GM21381 (cell line): Measurements from ENCODE around the gene SLC9C1.

Experiments
- ATAC-seq: cut with Tn5 transposase; IDR thresholded peaks from one replicate; pipeline ENCODE4 v1.9.1; 2021; ENCODE audit warnings: mild to moderate bottlenecking, moderate library complexity; ENCODE audit not compliant: unreplicated experiment

SLC9C1 gene

DNA sequence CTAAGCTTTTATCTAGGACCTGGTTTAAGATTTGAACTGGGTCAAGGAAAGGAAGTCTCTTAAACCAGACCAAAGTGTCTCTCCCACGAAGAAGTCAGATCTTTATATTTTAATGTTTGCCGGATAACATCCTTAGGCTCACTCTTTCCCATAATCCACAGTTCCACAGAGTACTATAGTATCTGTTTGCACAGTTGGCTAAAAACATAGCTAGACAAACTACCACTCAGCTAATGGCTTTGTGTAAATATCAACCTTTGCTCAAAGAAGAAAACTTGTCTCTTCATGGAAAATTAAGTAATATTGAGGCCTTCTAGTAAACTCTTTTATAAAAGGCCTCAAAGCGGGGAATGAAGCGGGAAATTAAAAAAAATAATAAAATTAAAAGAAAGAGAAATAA is 13.5 kb upstream of the SLC9C1 start:
- no peak for ATAC-seq

DNA sequence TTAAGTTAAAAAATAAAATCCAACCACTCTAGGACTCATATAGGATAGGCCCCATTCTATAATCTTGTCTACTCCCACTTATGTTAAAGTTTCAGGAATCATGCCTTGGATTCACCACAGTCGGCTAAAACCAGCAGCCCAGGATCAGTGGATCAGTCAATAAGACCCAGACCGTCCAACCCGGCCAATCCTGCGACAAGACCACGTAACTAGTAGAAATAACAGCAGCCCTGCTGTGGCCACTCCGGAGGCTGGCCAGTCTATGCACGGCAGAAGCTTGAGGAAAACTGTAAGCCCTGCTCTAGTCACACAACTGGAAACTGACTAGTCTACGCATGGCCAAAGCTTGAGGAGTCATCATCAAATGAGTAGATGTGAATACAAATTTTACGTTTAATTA is 12.8 kb upstream of the SLC9C1 start:
- no peak for ATAC-seq

DNA sequence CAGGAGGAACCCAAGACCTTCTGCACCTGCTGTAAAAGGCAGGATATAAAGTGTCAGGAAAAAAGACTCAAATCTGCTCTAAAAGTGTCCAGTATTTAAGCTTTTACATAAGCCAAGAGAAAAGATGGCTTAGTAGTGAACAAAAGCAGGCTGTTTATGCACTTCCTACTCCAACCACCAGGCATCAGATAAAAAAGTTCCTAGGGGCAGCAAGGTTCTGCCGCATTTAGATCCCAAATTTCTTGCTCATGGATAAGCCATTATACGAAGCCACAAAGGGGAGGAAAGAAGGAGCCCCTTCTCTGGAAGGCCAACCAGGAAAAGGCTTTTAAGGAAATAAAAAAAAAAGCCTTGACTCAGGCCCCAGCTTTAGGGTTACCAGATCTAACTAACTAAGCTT is 10.6 kb upstream of the SLC9C1 start:
- no peak for ATAC-seq

DNA sequence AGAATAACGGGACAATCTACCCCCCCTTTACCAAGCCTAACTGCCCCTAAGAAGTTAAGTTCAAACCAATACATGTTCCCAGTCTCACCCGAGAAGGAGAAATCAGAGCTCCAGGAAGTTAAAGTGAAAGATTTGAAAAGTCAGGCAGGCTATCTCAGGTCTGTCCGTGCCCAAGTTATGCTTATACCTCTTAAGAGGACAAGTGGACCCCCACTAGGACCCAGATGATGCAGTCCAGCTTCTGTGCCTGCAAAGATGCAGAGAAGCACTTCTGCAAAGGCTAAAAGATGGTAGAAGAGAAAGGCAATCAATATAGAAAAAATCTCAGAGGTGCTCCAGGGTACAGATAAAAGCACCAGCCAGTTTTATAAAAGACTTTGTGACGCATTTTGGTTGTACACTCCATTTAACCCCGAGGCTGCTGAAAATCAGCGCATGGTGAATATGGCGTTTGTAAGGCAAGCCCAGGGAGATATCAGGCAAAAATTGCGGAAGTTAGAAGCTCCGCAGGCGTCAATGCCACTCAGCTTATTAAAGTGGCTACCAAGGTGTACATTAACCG is 9.8 kb upstream of the SLC9C1 start:
- no peak for ATAC-seq

DNA sequence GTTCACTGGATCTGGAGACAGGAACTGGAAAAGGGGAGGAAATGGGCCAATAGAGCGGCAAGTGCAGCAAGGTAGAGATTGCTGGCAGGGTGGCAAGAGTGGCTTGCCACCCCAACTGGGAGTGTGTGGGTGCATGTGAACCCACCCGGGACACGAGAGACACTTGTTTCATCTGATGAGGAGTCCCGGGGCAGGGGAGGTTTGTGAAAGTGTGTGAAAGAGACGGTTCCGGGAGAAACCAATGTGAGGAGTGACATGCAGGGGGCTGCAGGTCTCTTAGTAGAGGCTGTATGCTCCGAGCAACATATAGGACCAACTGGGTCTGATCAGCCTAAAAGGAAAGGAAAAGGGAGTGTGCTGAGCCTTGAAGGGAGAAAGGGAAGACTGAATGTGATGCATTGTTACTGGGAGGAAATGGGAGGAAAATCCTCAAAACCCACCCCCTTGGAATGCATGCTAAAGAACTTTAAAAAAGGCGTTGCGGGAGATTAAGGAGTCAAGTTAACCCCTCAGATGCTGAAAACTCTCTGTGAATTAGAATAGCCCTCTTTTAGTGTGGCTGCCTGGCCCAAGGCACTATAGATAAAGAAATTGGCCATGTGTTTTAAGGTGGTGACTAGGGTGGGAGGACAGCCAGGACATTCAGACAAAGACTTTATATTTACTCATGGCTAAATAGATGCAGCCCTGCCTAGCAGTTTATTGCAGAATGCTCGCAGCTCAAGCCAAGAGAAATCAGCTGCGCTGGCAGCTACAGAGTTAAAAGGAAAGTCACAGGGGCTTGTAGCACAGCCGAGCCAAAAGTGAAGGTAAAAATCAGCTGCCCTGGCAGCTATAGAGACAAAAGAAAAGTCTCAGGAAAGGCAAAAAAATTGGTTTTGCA is 9.1 kb upstream of the SLC9C1 start:
- ATAC-seq: no peak

DNA sequence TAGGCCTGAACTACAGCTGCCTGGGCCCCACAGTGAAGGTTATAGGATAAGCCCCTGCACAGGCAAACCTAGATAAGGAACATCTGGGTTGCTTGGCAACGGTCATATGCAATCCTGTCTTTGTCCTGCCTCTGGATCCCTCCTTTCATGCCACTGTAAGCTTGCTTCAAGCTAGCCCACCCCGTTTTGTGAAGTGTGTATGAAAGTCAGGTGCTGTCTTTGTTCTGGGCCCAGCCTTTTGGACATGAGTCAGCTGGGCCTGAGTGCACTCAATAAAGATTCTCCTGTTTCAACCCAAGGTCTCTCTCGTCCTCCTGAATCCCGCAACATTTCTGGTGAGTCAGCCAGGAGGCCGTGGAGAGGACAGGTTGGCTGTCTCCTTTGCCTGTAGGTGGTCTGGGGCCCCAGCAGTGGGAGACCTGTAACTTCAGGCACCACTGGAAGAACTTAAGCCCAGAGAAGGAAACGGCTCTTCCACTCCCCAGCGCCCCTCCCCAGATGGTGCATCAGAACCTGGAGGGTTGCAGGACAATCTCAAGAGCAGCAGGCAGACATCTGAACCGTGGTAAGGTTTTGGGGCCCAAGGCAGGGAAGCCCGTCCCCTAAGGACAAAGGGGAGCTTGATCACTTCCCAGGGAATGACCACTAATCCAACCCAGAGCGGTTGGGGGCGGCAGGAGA is 8.3 kb upstream of the SLC9C1 start:
- ATAC-seq: no peak

DNA sequence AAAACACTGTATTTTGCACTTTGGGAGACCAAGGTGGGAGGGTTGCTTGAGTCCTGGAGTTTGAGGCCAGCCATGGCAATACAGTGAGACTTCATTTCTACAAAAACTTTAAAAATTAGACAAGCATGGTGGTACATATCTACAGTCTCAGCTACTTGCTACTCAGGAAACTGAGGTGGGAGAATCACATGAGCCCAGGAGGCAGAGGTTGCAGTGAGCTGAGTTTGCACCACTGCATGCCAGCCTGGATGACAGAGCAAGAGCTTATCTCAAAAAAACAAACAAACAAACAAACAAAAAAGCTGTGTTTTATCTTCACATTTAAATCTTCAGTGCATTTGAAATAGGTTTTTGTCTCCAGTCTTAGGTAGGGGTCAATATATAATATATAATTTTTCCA is 4.8 kb upstream of the SLC9C1 start:
- no peak for ATAC-seq

DNA sequence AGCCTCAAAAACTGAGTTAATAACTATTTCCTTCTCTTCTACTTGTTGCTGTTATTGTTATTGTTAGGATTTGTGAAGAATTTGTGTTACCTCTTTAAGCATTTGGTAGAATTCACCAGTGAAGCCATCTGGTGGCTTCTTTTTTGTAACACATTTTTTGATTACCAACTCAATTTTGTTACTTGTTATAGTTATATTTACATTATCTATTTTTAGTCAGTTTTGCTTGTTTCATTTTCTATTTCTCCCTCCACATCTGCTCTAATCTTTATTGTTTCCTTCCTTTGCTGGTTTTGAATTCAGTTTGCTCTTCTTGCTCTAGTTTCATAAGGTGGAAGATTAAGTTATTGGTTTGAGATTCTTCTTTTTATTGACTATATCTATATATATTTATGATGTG is 3.7 kb upstream of the SLC9C1 start:
- ATAC-seq: peak; percentile 59

DNA sequence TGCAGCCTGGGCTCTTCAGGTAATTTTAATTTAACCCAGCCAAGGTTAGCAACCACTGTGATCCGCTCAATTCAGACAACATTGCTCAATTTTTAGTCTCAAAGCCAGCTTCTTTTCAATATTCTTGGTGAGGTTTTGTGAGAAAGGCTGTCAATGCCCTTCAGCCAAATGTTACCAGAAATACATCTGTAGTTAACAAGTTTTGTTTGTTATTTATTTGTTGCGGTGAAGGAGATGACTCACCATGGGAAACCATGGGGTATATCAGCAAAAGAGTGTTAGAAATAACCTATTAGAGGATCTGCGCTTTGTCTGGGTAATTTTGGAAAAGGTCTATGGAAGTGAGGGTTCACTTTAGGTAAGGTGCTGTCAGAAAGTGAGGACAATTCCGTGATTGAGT is 5.0 kb downstream of the SLC9C1 start:
- ATAC-seq: no peak

DNA sequence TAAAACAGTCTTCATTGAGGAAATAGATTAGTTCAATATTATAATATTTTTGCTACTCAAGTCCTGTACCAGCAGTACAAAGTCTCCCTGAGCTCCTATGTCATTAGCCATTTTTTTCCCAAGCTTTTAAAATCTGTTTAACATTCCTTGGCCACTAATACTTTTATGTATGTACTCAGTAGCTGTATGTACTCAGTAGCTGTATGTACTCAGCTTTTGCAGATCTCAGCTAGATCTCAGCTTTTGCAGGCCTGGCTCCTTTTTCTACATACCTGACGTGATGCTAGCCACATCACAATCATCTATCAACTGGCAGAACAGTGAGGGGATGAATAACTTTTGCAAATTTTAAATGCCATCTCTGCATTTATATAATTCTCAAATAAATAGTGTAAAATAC is 13.8 kb downstream of the SLC9C1 start:
- ATAC-seq: no peak

DNA sequence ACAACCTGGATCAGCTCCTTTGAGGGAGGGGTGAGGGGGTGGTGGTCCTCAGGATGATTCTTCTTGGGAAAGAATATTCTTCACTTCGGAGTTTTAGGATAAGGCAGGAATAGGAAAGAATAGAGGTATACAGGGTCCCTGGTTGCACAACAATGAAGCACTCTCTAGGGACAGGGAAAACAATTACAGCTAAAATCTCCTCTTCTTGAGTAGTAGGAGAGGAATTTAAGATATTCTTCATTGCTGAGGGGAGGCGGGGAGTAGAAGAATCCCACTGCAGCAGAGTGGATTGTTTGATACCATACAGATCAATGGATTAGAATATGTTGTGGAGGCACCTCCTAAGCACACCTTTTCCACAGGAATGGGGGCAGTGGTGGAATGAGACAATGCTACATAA is 20.5 kb downstream of the SLC9C1 start:
- ATAC-seq: no peak

DNA sequence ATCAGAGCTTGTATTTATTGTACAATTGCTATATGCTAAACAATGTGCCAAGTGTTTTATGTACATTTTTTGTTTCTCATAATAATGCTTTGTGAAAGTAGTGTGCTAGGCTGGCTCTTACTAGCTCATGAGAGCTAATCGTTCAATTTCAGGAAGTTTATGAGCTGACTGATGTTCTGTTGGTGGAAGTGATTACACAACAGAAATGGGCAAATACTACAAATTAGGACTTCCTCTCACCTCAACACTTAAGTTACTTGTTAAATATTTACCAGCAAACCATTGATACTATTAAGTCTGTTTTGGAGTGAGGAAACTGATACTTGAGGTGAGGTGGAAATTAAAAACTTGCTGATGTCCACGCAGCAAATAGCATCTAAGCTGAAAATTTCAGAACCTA is 32.3 kb downstream of the SLC9C1 start:
- ATAC-seq: no peak

DNA sequence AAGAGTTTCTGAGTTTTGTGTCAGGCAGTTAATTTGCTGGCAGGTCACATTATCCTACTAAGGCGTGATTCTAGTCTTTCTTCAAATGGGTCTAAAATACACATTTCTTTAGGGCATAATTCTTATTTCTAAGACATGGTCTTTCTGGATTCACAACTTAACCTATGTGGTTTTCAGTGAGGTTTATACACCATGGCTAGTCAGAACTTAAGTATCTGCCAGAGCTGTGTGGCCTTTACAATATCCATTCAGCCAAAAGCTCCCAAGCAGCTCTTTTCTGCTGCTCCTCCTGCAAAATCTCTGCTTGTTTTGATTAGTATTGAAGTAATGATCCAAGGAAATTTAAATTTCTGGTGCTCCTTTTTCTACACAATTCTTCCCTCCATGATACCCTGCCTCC is 33.5 kb downstream of the SLC9C1 start:
- no peak for ATAC-seq

DNA sequence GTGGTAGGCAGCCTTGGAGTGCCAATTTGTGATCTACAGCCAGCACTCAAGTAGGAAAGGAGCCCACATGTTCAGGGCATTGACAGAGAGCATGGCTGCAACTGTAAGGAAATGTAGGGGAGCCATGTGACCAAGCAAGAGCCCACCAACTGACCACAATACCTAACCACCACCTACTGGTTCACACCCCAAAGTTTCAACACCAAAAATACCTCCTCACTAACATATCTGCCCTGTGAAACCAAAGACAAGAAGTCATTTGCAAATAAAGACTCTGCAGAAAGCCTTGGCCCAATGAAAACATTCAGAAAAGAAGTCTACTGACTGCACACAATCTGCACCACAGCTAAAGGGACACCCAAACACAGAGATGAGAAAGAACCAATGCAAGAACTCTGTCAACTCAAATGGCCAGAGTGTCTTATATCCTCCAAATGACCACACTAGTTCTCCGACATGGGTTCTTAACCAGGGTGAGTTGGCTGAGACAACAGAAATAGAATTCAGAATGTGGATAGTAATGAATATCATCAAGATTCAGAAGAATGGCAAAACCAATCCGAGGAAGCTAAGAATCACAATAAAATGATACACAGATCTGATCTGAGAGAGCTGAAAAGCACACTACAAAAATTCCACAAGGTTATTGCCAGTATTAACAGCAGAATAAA is 40.6 kb downstream of the SLC9C1 start:
- peak; percentile 91 for ATAC-seq

DNA sequence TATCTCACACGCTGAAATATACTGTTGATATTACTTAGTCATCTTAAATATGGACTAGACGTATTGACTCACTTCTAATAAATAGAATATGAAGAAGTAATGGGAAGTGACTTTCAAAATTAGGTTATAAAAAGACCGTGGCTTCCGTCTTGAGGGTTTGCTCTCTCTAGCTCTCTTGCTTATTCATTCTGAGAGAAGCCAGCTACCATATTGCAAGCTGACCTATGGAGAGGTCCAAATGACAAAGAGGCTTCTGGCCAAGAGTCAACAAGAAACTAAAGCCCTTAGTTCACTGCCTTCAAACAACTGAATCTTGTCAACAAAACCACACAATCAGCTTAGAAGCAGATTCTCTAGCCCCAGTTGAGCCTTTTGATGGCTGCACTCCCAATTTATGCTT is 46.1 kb downstream of the SLC9C1 start:
- ATAC-seq: no peak

DNA sequence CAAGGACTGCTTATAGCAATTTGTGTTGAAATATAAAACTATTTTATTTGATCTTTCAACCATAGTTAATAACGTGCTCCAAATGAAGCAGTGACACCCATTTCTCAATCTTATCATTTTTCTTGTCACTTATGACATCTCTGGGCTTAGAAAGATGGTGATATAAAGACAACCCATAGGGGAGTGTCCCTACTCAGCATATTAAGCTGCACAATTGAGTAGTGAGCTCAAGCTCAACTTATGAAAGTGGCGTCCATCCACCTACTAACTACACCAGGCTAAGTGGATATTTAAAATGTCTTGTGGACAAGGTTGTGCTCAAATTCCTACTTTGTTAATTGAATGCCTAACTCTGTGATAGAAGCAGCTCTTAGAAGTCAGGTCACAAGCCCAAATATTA is 46.7 kb downstream of the SLC9C1 start:
- no peak for ATAC-seq

DNA sequence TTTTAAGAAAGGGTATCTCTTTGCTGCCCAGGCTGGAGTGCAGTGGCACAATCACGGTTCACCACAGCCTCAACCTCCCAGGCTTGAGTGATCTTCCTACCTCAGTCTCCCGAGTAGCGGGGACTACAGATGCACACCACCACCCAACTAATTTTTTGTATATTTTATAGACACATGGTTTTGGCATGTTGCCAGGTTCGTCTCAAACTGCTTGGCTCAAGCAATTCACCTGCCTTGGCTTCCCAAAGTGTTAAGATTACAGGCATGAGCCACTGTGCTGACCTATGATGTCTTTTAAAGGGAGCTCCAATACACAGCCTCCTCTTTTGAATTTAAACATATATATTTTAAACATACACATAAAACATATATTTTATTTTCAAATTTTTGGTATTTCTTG is 60.9 kb downstream of the SLC9C1 start:
- no peak for ATAC-seq

DNA sequence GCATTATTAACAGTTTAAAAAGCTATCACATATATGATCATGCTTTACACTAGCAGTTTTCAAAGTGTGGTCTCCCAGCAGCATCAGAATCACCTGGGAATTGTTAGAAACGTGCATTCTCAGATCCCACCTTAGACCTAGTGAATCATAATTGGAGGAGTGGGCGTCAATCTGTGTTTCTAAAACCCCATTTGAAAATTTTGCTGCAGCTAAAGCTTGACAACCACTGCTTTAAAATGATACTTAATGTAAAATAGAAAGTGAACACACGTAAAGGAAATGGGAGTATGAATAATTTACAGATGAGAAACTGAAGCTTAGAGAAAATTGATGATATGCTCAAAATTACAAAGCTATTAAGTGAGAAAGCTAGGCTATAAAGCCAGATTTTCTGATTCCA is 62.3 kb downstream of the SLC9C1 start:
- no peak for ATAC-seq

DNA sequence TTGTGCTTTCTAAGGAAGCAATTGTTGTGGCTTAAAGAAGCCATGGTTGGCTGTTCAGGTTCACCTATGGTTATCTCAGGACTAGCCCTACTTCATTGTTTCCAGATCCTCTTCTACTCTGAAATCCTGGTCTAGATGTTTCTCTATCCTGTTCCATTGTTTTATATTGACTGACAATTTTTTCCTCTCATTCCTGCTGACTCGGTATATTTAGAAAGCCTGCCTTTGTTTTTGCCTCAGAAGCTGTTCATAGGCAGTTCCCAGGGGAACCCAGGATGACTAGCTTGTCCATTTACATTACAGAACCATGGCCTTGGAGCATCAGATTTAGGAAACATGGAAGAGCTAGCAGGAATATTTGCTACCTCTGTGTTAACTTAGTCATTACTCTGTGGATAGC is 64.0 kb downstream of the SLC9C1 start:
- no peak for ATAC-seq

DNA sequence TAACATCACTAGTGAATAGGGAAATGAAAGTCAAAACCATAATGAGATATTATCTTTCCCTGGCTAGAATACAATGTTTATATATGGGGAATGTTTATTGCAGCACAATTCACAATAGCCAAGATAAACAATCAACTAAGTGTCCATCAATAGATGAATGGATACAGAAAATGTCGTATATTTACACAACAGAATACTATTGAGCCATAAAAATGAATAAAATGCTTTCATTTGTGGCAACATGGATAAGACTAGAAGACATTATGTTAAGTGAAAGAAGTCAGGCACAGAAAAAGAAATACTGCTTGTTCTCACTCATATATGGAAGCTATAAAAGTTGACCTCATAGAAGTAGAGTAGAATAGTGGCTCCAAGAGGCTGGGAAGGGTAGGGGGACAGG is 65.2 kb downstream of the SLC9C1 start:
- ATAC-seq: no peak

DNA sequence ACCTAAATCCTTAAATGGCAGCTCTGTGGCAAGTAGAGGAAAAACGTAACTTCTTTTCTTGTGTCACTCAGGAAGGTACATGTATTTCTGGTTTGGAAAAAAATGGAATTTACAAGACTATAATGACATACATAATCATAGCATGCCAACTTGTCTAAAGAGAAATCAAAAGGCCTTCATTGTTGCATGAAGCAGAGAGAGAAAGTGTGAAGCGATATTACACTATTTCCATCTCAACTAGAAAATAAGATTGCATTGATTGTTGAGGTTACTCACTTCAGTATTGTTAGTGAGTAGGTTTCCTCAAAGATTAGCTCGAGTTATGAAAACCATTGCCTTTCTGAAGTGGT is 93.7 kb downstream of the SLC9C1 start:
- ATAC-seq: no peak
